HEK293 (cell line): ENCODE data around the gene LMNA.

Experiments
- GLIS2 ChIP-seq: fragments of 450-650 bp; formaldehyde crosslinking; IDR thresholded peaks from 2 replicates; pipeline ENCODE4 v1.5.1; 2016; ENCODE audit warnings: missing biosample characterization, missing genetic modification characterization
- IKZF3 ChIP-seq: fragments of 450-650 bp; IDR thresholded peaks from 2 replicates; pipeline ENCODE4 v1.5.0; 2018; ENCODE audit warnings: missing biosample characterization, mild to moderate bottlenecking, missing genetic modification characterization, moderate library complexity
- KLF16 ChIP-seq: fragments of 450-650 bp; formaldehyde crosslinking; IDR thresholded peaks from 2 replicates; pipeline ENCODE4 v1.5.1; 2017; ENCODE audit warnings: missing biosample characterization, missing genetic modification characterization
- SCRT1 ChIP-seq: fragments of 450-650 bp; formaldehyde crosslinking; IDR thresholded peaks from 2 replicates; pipeline ENCODE4 v1.5.1; 2016; ENCODE audit warnings: missing biosample characterization, missing genetic modification characterization, borderline replicate concordance
- SCRT2 ChIP-seq: fragments of 450-650 bp; formaldehyde crosslinking; IDR thresholded peaks from 2 replicates; pipeline ENCODE4 v1.5.1; 2016; ENCODE audit warnings: missing biosample characterization, missing genetic modification characterization
- SP2 ChIP-seq: fragments of 450-650 bp; formaldehyde crosslinking; IDR thresholded peaks from 2 replicates; pipeline ENCODE4 v1.5.1; 2016; ENCODE audit warnings: missing biosample characterization, missing genetic modification characterization
- ZBTB21 ChIP-seq: fragments of 450-650 bp; formaldehyde crosslinking; IDR thresholded peaks from 2 replicates; pipeline ENCODE4 v1.5.1; 2017; ENCODE audit warnings: missing biosample characterization, missing genetic modification characterization
- ZNF211 ChIP-seq: fragments of 450-650 bp; formaldehyde crosslinking; IDR thresholded peaks from 2 replicates; pipeline ENCODE4 v1.5.1; 2016; ENCODE audit warnings: low read depth, missing biosample characterization, missing genetic modification characterization
- ZNF394 ChIP-seq: fragments of 450-650 bp; formaldehyde crosslinking; IDR thresholded peaks from 2 replicates; pipeline ENCODE4 v1.5.1; 2016; ENCODE audit warnings: missing biosample characterization, missing genetic modification characterization, mild to moderate bottlenecking, moderate library complexity, borderline replicate concordance
- ZNF423 ChIP-seq: fragments of 450-650 bp; formaldehyde crosslinking; IDR thresholded peaks from 2 replicates; pipeline ENCODE4 v1.5.1; 2016; ENCODE audit warnings: missing biosample characterization, missing genetic modification characterization
- ZNF529 ChIP-seq: fragments of 450-650 bp; formaldehyde crosslinking; IDR thresholded peaks from 2 replicates; pipeline ENCODE4 v1.5.1; 2017; ENCODE audit warnings: missing genetic modification characterization, missing biosample characterization; ENCODE audit not compliant: insufficient replicate concordance
- ZNF558 ChIP-seq: fragments of 450-650 bp; formaldehyde crosslinking; IDR thresholded peaks from 2 replicates; pipeline ENCODE4 v1.5.1; 2016; ENCODE audit warnings: missing biosample characterization, missing genetic modification characterization
- ZNF560 ChIP-seq: fragments of 450-650 bp; formaldehyde crosslinking; IDR thresholded peaks from 2 replicates; pipeline ENCODE4 v1.5.1; 2017; ENCODE audit warnings: missing biosample characterization, missing genetic modification characterization, borderline replicate concordance
- ZNF561 ChIP-seq: fragments of 450-650 bp; IDR thresholded peaks from 2 replicates; pipeline ENCODE4 v1.5.1; 2018; ENCODE audit warnings: missing biosample characterization, missing genetic modification characterization, borderline replicate concordance
- ZNF596 ChIP-seq: fragments of 450-650 bp; IDR thresholded peaks from 2 replicates; pipeline ENCODE4 v1.5.0; 2018; ENCODE audit warnings: missing biosample characterization, mild to moderate bottlenecking, missing genetic modification characterization, moderate library complexity
- ZNF660 ChIP-seq: fragments of 450-650 bp; IDR thresholded peaks from 2 replicates; pipeline ENCODE4 v1.5.1; 2018; ENCODE audit warnings: missing biosample characterization, mild to moderate bottlenecking, missing genetic modification characterization
- ZNF664 ChIP-seq: fragments of 450-650 bp; formaldehyde crosslinking; IDR thresholded peaks from 2 replicates; pipeline ENCODE4 v1.5.1; 2016; ENCODE audit warnings: missing biosample characterization, missing genetic modification characterization
- ZNF747 ChIP-seq: fragments of 450-650 bp; formaldehyde crosslinking; IDR thresholded peaks from 2 replicates; pipeline ENCODE4 v1.5.1; 2016; ENCODE audit warnings: missing biosample characterization, missing genetic modification characterization
- ZSCAN16 ChIP-seq: fragments of 450-650 bp; formaldehyde crosslinking; IDR thresholded peaks from 2 replicates; pipeline ENCODE4 v1.5.1; 2016; ENCODE audit warnings: missing biosample characterization, missing genetic modification characterization
- ZXDB ChIP-seq: fragments of 450-650 bp; formaldehyde crosslinking; IDR thresholded peaks from 2 replicates; pipeline ENCODE4 v1.5.1; 2016; ENCODE audit warnings: missing biosample characterization, missing genetic modification characterization
- TF ChIP-seq, protein P1 (sequence below): fragments of 450-650 bp; formaldehyde crosslinking; IDR thresholded peaks from 2 replicates; pipeline ENCODE4 v1.5.1; 2017; ENCODE audit warnings: missing biosample characterization, missing genetic modification characterization
- TF ChIP-seq, protein P2 (sequence below): fragments of 450-650 bp; formaldehyde crosslinking; IDR thresholded peaks from 2 replicates; pipeline ENCODE4 v1.5.1; 2016; ENCODE audit warnings: missing biosample characterization, missing genetic modification characterization
- TF ChIP-seq, protein P3 (sequence below): IDR thresholded peaks from 2 replicates; pipeline ENCODE4 v1.6.1; 2011; ENCODE audit warnings: mild to moderate bottlenecking, low read depth, low read length, borderline replicate concordance
- TF ChIP-seq, protein P4 (sequence below): fragments of 450-650 bp; formaldehyde crosslinking; IDR thresholded peaks from 2 replicates; pipeline ENCODE4 v1.5.1; 2016; ENCODE audit warnings: missing biosample characterization, missing genetic modification characterization
- TF ChIP-seq, protein P5 (sequence below): fragments of 450-650 bp; formaldehyde crosslinking; IDR thresholded peaks from 2 replicates; pipeline ENCODE4 v1.5.1; 2016; ENCODE audit warnings: missing biosample characterization, missing genetic modification characterization
- TF ChIP-seq, protein P6 (sequence below): fragments of 450-650 bp; formaldehyde crosslinking; IDR thresholded peaks from 2 replicates; pipeline ENCODE4 v1.5.1; 2016; ENCODE audit warnings: missing biosample characterization, missing genetic modification characterization

The LMNA gene

DNA sequence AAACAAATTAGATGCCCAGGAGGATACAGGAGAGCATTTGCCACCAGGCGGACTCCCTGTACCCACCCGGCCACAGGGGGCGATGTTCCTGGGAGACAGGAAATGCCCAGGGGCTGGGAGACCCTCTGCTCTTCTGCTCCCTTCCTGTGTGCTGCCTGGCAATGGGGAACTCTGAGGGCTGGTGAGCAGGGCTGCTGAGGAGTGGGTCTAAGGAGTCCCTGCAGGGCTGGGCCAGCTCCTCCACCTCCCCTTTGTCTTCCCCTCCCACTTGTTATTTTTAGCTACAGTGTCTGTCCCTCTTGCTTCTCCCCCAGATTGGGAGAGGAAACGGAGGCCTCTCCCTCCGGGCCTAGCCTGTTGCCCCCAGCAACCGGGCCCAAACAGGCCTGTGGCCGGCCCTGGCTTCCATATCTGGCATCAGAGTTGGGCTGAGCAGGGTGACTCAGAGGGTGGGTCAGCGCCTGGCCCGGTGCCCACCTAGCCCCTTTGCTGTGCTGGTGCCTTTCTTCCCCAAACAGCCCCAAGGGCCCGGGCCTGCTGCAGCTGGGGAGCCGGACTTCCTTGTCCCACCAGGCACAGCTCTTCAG lies 11.6 kb downstream of the LMNA start (continued):
- TF ChIP-seq, protein P1, sequence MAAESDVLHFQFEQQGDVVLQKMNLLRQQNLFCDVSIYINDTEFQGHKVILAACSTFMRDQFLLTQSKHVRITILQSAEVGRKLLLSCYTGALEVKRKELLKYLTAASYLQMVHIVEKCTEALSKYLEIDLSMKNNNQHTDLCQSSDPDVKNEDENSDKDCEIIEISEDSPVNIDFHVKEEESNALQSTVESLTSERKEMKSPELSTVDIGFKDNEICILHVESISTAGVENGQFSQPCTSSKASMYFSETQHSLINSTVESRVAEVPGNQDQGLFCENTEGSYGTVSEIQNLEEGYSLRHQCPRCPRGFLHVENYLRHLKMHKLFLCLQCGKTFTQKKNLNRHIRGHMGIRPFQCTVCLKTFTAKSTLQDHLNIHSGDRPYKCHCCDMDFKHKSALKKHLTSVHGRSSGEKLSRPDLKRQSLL (tag by site-specific recombination), result no peak
- TF ChIP-seq, protein P2, sequence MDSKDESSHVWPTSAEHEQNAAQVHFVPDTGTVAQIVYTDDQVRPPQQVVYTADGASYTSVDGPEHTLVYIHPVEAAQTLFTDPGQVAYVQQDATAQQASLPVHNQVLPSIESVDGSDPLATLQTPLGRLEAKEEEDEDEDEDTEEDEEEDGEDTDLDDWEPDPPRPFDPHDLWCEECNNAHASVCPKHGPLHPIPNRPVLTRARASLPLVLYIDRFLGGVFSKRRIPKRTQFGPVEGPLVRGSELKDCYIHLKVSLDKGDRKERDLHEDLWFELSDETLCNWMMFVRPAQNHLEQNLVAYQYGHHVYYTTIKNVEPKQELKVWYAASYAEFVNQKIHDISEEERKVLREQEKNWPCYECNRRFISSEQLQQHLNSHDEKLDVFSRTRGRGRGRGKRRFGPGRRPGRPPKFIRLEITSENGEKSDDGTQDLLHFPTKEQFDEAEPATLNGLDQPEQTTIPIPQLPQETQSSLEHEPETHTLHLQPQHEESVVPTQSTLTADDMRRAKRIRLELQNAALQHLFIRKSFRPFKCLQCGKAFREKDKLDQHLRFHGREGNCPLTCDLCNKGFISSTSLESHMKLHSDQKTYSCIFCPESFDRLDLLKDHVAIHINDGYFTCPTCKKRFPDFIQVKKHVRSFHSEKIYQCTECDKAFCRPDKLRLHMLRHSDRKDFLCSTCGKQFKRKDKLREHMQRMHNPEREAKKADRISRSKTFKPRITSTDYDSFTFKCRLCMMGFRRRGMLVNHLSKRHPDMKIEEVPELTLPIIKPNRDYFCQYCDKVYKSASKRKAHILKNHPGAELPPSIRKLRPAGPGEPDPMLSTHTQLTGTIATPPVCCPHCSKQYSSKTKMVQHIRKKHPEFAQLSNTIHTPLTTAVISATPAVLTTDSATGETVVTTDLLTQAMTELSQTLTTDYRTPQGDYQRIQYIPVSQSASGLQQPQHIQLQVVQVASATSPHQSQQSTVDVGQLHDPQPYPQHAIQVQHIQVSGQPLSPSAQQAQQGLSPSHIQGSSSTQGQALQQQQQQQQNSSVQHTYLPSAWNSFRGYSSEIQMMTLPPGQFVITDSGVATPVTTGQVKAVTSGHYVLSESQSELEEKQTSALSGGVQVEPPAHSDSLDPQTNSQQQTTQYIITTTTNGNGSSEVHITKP (tag by site-specific recombination), result peak; percentile 66
- TF ChIP-seq ZNF423 (tag by site-specific recombination), result no peak
- peak; percentile 60 for TF ChIP-seq SP2 (tag by site-specific recombination)
- no peak for TF ChIP-seq ZNF747 (tag by site-specific recombination)
- peak; percentile 68 for TF ChIP-seq GLIS2 (tag by site-specific recombination)
- TF ChIP-seq, protein P3, sequence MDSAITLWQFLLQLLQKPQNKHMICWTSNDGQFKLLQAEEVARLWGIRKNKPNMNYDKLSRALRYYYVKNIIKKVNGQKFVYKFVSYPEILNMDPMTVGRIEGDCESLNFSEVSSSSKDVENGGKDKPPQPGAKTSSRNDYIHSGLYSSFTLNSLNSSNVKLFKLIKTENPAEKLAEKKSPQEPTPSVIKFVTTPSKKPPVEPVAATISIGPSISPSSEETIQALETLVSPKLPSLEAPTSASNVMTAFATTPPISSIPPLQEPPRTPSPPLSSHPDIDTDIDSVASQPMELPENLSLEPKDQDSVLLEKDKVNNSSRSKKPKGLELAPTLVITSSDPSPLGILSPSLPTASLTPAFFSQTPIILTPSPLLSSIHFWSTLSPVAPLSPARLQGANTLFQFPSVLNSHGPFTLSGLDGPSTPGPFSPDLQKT, result no peak
- TF ChIP-seq, protein P4, sequence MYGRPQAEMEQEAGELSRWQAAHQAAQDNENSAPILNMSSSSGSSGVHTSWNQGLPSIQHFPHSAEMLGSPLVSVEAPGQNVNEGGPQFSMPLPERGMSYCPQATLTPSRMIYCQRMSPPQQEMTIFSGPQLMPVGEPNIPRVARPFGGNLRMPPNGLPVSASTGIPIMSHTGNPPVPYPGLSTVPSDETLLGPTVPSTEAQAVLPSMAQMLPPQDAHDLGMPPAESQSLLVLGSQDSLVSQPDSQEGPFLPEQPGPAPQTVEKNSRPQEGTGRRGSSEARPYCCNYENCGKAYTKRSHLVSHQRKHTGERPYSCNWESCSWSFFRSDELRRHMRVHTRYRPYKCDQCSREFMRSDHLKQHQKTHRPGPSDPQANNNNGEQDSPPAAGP (tag by site-specific recombination), result peak; percentile 65
- TF ChIP-seq SCRT1, result peak; percentile 45; the same call in 1 of the 2 replicates
- no peak for TF ChIP-seq ZNF664
- TF ChIP-seq ZNF596 (tag by site-specific recombination), result no peak
- TF ChIP-seq ZSCAN16 (tag by site-specific recombination), result no peak
- TF ChIP-seq, protein P5, sequence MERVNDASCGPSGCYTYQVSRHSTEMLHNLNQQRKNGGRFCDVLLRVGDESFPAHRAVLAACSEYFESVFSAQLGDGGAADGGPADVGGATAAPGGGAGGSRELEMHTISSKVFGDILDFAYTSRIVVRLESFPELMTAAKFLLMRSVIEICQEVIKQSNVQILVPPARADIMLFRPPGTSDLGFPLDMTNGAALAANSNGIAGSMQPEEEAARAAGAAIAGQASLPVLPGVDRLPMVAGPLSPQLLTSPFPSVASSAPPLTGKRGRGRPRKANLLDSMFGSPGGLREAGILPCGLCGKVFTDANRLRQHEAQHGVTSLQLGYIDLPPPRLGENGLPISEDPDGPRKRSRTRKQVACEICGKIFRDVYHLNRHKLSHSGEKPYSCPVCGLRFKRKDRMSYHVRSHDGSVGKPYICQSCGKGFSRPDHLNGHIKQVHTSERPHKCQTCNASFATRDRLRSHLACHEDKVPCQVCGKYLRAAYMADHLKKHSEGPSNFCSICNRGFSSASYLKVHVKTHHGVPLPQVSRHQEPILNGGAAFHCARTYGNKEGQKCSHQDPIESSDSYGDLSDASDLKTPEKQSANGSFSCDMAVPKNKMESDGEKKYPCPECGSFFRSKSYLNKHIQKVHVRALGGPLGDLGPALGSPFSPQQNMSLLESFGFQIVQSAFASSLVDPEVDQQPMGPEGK, result peak; percentile 69
- TF ChIP-seq ZNF529 (tag by site-specific recombination), result no peak
- no peak for TF ChIP-seq ZNF560 (tag by site-specific recombination)
- TF ChIP-seq SCRT2, result peak; percentile 90
- TF ChIP-seq ZNF394 (tag by site-specific recombination), result peak; percentile 91
- 0 out of 2 replicates have a peak, but pooled peaks have one; percentile 8 for TF ChIP-seq ZBTB21
- TF ChIP-seq ZNF561 (tag by site-specific recombination), result no peak
- 0 out of 2 replicates have a peak, but pooled peaks have one; percentile 21 for TF ChIP-seq IKZF3 (tag by site-specific recombination)
- peak; percentile 38; the same call in 1 of the 2 replicates for TF ChIP-seq ZXDB (tag by site-specific recombination)
- TF ChIP-seq KLF16 (tag by site-specific recombination), result peak; percentile 65; the same call in 1 of the 2 replicates
- no peak for TF ChIP-seq ZNF660 (tag by site-specific recombination)
- TF ChIP-seq ZNF211 (tag by site-specific recombination), result no peak
- TF ChIP-seq, protein P6, sequence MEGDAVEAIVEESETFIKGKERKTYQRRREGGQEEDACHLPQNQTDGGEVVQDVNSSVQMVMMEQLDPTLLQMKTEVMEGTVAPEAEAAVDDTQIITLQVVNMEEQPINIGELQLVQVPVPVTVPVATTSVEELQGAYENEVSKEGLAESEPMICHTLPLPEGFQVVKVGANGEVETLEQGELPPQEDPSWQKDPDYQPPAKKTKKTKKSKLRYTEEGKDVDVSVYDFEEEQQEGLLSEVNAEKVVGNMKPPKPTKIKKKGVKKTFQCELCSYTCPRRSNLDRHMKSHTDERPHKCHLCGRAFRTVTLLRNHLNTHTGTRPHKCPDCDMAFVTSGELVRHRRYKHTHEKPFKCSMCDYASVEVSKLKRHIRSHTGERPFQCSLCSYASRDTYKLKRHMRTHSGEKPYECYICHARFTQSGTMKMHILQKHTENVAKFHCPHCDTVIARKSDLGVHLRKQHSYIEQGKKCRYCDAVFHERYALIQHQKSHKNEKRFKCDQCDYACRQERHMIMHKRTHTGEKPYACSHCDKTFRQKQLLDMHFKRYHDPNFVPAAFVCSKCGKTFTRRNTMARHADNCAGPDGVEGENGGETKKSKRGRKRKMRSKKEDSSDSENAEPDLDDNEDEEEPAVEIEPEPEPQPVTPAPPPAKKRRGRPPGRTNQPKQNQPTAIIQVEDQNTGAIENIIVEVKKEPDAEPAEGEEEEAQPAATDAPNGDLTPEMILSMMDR (tag by site-specific recombination), result peak; percentile 64
- 0 out of 2 replicates have a peak, but pooled peaks have one; percentile 13 for TF ChIP-seq ZNF558 (tag by site-specific recombination)
- TF ChIP-seq, all 188 proteins: peak for 36
